Stimulated activated effector memory CD8-positive, alpha-beta T cell treated with anti-CD3 and anti-CD28 coated beads, Interleukin-12 subunit alpha, Interleukin-12 subunit beta, amount 100 ng/mL, for 72 hours (primary cell): ENCODE measurements around the gene AJM1.
"Not testable (repeated sequence)": the region's sequence is repeated elsewhere in the genome, so short reads cannot be mapped to it uniquely, and the experiment has no call there.

Experiments used
- ATAC-seq: fragments of 150-1000 bp; cut with Tn5 transposase; 2 replicates; pipeline ENCODE4 v1.10.0; 2021
- DNase-seq, 2 donors: peaks; one replicate each; pipeline ENCODE4 v3.0.0; 2021 to 2022; ENCODE audit warnings: low spot score in 2 of 2
- H3K27ac Mint-ChIP-seq: one replicate; pipeline ENCODE4 v1.8.0; 2022; ENCODE audit warnings: mild to moderate bottlenecking, mixed read lengths
- H3K36me3 Mint-ChIP-seq: one replicate; pipeline ENCODE4 v1.8.0; 2022; ENCODE audit warnings: mild to moderate bottlenecking, mixed read lengths
- H3K4me1 Mint-ChIP-seq: one replicate; pipeline ENCODE4 v1.8.0; 2022; ENCODE audit warnings: mixed read lengths
- H3K4me3 Mint-ChIP-seq: one replicate; pipeline ENCODE4 v1.8.0; 2022; ENCODE audit warnings: mild to moderate bottlenecking, mixed read lengths
- H3K9me3 Mint-ChIP-seq: one replicate; pipeline ENCODE4 v1.8.0; 2022; ENCODE audit warnings: mixed read lengths

AJM1 gene

DNA sequence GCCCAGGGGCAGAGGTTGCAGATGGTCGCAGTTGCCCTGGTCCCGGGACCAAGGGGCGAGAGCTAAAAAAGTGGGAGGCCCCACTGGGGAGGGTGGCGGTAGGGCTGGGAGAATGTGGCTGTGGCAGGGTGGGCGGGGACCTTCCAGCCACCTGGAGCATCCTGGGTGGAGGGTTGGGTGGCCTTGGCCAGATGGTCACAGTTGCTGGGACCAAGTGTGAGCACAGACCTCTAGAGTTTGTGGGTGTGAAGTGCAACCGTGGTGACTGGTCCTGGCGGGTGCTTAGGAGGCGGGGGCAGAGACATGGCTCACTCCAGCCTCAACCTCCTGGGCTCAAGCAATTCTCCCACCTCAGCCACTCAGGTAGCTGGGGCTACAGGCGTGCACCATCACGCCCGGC lies 38.4 kb downstream of the AJM1 start:
- Mint-ChIP-seq H3K9me3 (no peaks in the 10 kb centered on the region), H3K4me1 (peaks cover 42% of the 10 kb centered on the region), H3K4me3 (peak overlapping the region; percentile 80), H3K36me3 (peaks cover 17% of the 10 kb centered on the region), H3K27ac (peak overlapping the region; percentile 87)
- ATAC-seq = no peak
- DNase-seq = no peak

DNA sequence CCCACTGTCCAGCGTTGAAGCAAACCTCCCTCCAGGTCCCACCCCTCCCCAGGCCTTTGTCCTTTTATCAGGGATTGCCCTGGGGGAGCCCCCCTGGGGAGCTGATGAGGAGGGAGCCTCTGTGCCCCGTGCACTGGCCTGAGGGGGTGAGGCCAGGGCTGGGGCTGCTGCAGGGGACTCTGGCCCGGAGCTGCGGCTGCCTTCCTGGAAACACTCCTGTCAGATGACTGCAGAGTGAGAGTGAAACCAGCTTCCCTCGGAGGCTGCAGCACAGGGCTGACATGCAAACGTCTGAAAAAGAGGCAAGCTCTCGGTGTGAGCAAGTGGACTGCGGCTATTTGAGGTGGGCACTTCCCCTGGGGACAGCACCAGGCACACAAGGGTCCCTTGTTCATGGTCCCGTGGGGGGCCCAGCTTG lies 39.4 kb downstream of the AJM1 start:
- Mint-ChIP-seq H3K9me3 (no peaks in the 10 kb centered on the region), H3K4me1 (peaks cover 42% of the 10 kb centered on the region), H3K4me3 (peak overlapping the region; percentile 80), H3K27ac (peak overlapping the region; percentile 87), H3K36me3 (peaks cover 18% of the 10 kb centered on the region)
- peak; percentile 55 for ATAC-seq
- DNase-seq = peak; percentile 47 to 85

DNA sequence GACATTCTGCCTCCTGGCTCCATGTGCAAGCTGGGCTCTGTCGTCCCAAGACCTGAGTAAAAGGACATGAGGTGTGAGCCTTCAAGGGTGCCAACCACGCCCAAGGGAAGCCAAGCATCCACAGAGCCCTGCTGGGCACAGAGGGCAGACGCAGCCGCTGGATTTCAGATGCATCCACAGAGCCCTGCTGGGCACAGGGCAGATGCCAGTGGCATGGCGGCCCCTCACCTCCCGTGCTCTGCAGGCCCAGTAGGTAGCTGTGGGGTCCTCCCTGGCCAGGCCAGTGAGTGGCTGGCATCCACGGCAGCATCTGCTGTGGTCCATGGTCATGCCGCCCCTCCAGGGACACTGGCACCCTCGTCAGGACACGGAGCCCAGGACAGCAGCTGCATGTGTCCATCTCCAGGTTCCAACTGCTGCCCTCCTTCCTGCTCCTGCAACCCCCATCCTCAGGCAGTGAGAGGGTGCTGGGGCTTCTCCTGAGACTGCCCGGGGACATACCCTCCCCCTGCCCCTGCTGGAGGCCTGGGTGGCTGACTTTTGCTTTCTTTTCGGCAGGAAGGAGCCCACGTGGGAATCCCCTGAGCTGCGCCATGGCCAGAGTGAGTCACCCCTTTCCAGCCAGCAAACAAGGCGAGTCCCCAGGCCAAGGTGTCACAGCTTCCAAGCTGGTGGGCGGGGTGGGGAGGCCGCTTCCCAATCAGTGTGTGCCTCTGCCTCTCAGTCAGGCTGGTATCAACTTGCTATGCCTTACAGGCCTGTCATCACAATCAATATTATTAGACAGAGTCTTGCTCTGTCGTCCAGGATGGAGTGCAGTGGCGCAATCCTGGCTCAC lies 40.0 kb downstream of the AJM1 start:
- ATAC-seq (peak; percentile 68), DNase-seq (peak; percentile 64 to 90)
- Mint-ChIP-seq H3K36me3 (peaks cover 24% of the 10 kb centered on the region), H3K27ac (peak overlapping the region; percentile 87), H3K9me3 (no peaks in the 10 kb centered on the region), H3K4me3 (peak overlapping the region; percentile 80), H3K4me1 (peaks cover 46% of the 10 kb centered on the region)

DNA sequence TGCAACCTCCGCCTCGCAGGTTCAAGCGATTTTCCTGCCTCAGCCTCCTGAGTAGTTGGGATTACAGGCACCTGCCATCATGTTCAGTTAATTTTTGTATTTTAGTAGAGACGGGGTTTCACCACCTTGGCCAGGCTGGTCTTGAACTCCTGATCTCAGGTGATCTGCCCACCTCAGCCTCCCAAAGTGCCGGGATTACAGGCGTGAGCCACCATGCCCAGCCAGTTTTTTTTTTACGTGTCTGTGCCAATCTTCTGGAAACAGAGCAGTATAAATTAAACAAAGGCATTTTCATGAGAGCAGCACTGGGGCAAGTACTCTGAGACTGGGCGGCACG lies 40.6 kb downstream of the AJM1 start:
- Mint-ChIP-seq H3K27ac (peak overlapping the region; percentile 87), H3K4me3 (peak overlapping the region; percentile 80), H3K36me3 (peaks cover 27% of the 10 kb centered on the region), H3K4me1 (peaks cover 49% of the 10 kb centered on the region)
- not testable (repeated sequence) for DNase-seq, H3K9me3 Mint-ChIP-seq, ATAC-seq

DNA sequence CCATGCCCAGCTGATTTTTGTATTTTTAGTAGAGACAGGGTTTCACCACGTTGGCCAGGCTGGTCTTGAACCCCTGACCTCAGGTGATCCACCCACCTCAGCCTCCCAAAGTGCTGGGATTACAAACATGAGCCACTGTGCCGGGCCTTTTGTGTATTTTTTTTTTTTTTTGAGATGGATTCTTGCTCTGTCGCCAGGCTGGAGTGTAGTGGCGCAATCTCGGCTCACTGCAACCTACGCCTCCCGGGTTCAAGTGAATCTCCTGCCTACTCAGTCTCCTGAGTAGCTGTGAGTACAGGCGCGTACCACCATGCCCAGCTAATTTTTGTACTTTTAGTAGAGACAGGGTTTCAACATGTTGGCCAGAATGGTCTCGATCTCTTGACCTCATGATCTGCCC lies 41.4 kb downstream of the AJM1 start:
- H3K9me3 Mint-ChIP-seq, H3K27ac Mint-ChIP-seq, ATAC-seq, DNase-seq, H3K4me3 Mint-ChIP-seq: not testable (repeated sequence)
- peaks cover 56% of the 10 kb centered on the region for H3K4me1 Mint-ChIP-seq
- peaks cover 31% of the 10 kb centered on the region for H3K36me3 Mint-ChIP-seq

DNA sequence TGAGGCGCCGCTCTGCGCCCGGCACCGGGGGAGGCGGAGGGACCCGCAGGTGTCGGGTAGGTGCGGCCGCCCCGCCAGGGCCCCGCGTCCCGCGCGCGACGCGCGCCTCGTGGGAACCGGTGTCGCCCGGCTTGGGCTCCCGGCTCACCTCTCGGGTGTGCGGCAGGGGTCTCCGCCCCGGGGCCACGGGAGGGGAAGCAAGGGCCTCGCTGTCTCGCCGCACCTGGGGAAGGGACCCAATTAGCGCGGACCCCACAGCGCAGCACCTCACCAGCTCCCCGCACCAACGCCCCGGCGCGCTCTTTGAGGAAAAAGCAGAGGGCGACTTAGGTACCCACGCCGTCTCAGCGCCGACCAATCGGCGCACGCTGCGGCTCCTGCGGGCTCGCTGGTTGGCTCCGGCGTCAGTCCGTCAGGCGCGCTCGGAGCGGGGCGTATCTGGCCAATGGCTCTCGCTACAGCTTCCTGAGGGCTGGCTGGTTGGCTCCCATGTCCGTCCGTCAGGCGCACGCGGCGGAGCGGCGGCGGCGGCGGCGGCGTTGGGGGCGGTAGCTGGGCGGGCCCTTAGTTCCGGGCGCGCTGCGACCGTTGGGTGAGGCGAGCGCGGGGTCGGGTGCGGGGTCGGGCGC lies 43.8 kb downstream of the AJM1 start, which contains the start of gene TRAF2:
Gene TRAF2 (plus strand): TSS at position 567 of the 629 bp plus-strand sequence. CDS start 12,225 bp downstream, outside the sequence.
- peaks cover 53% of the 10 kb centered on the region for H3K36me3 Mint-ChIP-seq
- ATAC-seq = peak; percentile 92
- H3K4me3 Mint-ChIP-seq = peak within 1 kb of the TSS; percentile 96
- H3K27ac Mint-ChIP-seq = peak within 1 kb of the TSS; percentile 94
- DNase-seq = peak; percentile 96 to 99
- H3K9me3 Mint-ChIP-seq = no peaks in the 10 kb centered on the region
- H3K4me1 Mint-ChIP-seq = peaks cover 48% of the 10 kb centered on the region

DNA sequence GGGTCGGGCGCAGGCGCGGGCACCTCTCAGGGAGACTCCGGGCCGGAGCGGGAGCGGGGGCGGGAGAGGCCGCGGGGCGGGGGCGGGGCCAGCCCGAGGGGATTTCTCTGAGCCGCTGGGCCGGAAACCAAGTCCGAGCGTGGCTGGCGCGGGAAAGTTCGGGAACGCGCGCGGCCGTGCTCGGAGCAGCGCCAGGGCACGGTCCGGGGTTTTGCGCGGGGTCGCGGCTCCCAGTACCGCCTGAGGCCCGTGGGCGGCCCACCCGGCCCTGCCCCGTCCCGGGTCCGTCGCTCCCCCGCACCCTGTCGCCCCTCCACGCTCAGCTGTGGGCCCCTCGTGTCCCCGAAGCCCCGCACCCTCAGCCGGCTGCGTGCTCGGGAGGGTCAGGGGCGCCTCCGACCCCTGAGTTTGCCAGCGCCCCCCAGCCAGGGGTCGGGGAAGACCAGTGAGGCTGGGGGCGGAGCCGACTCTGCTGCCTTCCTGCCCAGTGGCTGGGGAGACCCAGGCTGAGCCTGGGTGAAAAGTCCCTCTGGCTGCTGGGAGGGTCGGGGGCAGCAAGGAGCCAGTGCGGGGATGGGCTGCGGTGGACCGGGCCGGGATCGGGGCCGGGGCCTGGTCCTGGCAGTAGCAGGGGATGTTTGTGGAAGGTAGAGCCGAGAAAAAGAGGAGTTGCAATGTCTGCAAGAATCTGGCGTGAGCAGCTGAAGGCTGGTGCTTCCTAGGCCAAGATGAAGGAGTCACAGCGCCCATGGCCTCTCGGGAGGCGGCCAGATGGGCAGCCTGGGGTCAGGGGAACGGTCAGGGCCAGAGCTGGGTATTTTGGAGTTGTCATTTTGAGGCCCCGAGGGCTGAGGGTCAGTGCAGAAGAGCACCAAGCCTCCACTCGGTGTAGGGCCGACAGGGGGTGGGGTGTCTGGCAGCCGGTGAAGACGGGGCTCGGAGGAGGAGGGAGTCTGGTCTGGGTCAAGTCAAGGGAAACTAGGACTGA lies 44.6 kb downstream of the AJM1 start:
- Mint-ChIP-seq H3K4me3 (peak overlapping the region; percentile 96), H3K9me3 (no peaks in the 10 kb centered on the region), H3K27ac (peak overlapping the region; percentile 94), H3K4me1 (peaks cover 40% of the 10 kb centered on the region), H3K36me3 (peaks cover 62% of the 10 kb centered on the region)
- peak in 1 of 2 donors; percentile 73 for DNase-seq
- ATAC-seq = peak; percentile 42

DNA sequence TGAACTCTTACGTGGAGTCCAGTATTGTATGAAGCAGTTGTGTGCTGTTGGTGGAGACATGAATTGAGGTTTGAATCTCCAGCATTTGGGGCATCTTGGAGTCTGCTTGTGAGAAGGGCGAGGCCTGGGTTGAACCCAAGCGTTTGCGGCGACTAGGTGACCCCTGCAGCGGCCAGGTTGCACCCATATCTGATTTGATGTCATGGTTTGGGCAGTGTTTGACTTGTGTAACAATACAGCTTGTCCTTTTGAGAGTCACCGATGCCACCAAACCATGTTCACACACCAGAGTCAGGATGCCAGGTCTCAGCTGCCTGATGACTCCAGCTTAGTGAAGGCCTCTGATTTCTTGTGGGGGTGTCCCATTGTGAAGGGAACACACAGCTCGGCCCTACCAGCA lies 46.2 kb downstream of the AJM1 start:
- DNase-seq (no peak), ATAC-seq (no peak)
- H3K4me1 Mint-ChIP-seq = peaks cover 31% of the 10 kb centered on the region
- no peak overlapping the region for H3K27ac Mint-ChIP-seq
- H3K36me3 Mint-ChIP-seq = peaks cover 66% of the 10 kb centered on the region
- peak overlapping the region; percentile 96 for H3K4me3 Mint-ChIP-seq
- no peaks in the 10 kb centered on the region for H3K9me3 Mint-ChIP-seq

DNA sequence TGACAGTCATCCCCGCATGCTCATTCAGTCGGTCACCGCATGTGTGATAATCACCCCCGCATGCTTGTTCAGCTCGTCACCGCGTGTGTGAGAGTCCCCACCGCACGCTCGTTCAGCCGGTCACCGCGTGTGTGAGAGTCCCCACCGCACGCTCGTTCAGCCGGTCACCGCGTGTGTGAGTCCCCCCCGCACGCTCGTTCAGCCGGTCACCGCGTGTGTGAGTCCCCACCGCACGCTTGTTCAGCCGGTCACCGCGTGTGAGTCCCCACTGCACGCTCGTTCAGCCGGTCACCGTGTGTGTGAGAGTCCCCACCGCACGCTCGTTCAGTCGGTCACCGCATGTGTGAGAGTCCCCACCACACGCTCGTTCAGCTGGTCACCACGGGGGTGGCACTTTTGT lies 47.6 kb downstream of the AJM1 start:
- peaks cover 73% of the 10 kb centered on the region for H3K36me3 Mint-ChIP-seq
- H3K27ac Mint-ChIP-seq = no peak overlapping the region
- no peaks in the 10 kb centered on the region for H3K9me3 Mint-ChIP-seq
- no peak for DNase-seq
- peaks cover 38% of the 10 kb centered on the region for H3K4me1 Mint-ChIP-seq
- H3K4me3 Mint-ChIP-seq = no peak overlapping the region
- no peak for ATAC-seq

DNA sequence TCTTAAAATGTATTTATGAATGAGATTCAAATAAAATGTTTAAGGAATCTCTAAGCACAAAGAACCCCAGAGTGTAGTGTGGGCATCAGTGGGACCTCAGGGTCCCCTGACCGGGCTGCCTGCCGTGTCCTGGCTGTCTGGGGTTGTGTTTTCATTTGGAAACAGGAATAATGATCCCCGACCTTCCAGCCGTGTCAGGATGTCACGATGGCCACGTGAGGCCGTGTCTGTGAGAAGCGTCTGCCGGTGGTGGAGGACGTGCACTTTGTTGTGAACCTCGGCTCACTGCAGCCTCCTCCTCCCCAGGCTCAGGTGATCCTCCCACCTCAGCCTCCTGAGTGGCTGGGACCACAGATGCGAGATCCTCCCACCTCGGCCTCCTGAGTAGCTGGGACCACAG lies 48.4 kb downstream of the AJM1 start:
- DNase-seq (no peak), ATAC-seq (no peak)
- Mint-ChIP-seq H3K27ac (no peak overlapping the region), H3K4me1 (peaks cover 32% of the 10 kb centered on the region), H3K4me3 (no peak overlapping the region), H3K36me3 (peaks cover 78% of the 10 kb centered on the region), H3K9me3 (no peaks in the 10 kb centered on the region)
